Kidney (tissue), 22 donors: ENCODE measurements around the gene GTPBP10. TPM values are rescaled to one million over a fixed set of nuclear protein-coding genes. Genes with fewer than 3 reads are reported as not detected.

Experiments used
- DNase-seq, 5 donors: peaks; one replicate each; pipeline ENCODE4 v3.0.0-alpha.2; 2013 to 2020
- FAIRE-seq: peaks from 2 replicates; lab custom pipeline; 2012; peaks lifted over from hg19 to GRCh38; lab: Jason Lieb, UNC
- H3K27ac ChIP-seq, 2 donors: one replicate each; pipeline ENCODE4 v1.7.0; 2013; ENCODE audit warnings: low read depth in 2 of 2, low read length in 2 of 2, inconsistent platforms in 1 of 2
- H3K27me3 ChIP-seq: one replicate; pipeline ENCODE4 v1.7.1; 2013; ENCODE audit warnings: low read length, inconsistent platforms; ENCODE audit not compliant: control insufficient read depth, insufficient read depth
- H3K36me3 ChIP-seq, 3 donors: one replicate each; pipeline versions ENCODE4 v1.7.0 to v1.7.1; 2013; ENCODE audit warnings: low read length in 3 of 3, control low read depth in 1 of 3, inconsistent platforms in 1 of 3; ENCODE audit not compliant: insufficient read depth in 3 of 3, control insufficient read depth in 2 of 3
- H3K4me1 ChIP-seq, 3 donors: one replicate each; pipeline versions ENCODE4 v1.7.0 to v1.7.1; 2013; ENCODE audit warnings: low read length in 3 of 3, inconsistent platforms in 1 of 3, low read depth in 1 of 3; ENCODE audit not compliant: control insufficient read depth in 2 of 3, insufficient read depth in 2 of 3
- H3K4me3 ChIP-seq, 3 donors: one replicate each; pipeline versions ENCODE4 v1.7.0 to v1.8.1; 2013; ENCODE audit warnings: low read length in 3 of 3, control low read depth in 1 of 3, inconsistent platforms in 1 of 3
- H3K9ac ChIP-seq, 3 donors: one replicate each; pipeline versions ENCODE4 v1.7.0 to v1.7.1; 2013; ENCODE audit warnings: low read length in 3 of 3, control low read depth in 1 of 3, inconsistent platforms in 1 of 3
- H3K9me3 ChIP-seq, 3 donors: one replicate each; pipeline versions ENCODE4 v1.7.0 to v1.7.1; 2013; ENCODE audit warnings: low read length in 3 of 3, control low read depth in 1 of 3, inconsistent platforms in 1 of 3; ENCODE audit not compliant: control insufficient read depth in 2 of 3, insufficient read depth in 1 of 3
- intact Hi-C: fragments of 100-400 bp; cut with DNase I; formaldehyde crosslinking; loops from one replicate; pipeline ENCODE4 v1.11.1; 2022
- long read RNA-seq, 10 donors: library from polyadenylated mRNA in 1 of 10; unstranded in 1 of 10; transcript quantifications; one replicate each; pipeline ENCODE4 v2.0.0 and lab custom pipeline, GENCODE V29; 2021 to 2026
- polyA plus RNA-seq: library from polyadenylated mRNA; stranded (reverse); fragments of 350-450 nt; fragmentation: Illumina TruSeq; extraction: RNeasy Lipid Tissue Mini Kit (QIAGEN cat#74804); gene quantifications from one replicate; pipeline ENCODE4 v1.2.3, GENCODE V29; 2014; ENCODE audit warnings: low read depth, low replicate concordance; ENCODE audit not compliant: insufficient read depth
- total RNA-seq: library from RNA; stranded (reverse); fragmentation: NEBNext Ultra II Directional; extraction: Animal tissue kit (Norgen Biotek cat#: 25700); gene quantifications from one replicate; pipeline ENCODE4 v1.2.1, GENCODE V29; 2021
- TF ChIP-seq, protein P1 (sequence below): IDR thresholded peaks from 3 replicates; pipeline ENCODE4 v1.5.1; 2012; ENCODE audit warnings: mild to moderate bottlenecking, moderate library complexity, borderline replicate concordance; ENCODE audit not compliant: insufficient read depth; ENCODE audit errors: extremely low read depth
- donor health status: control.
- donor health status: control.
- donor health status: control.
- donor health status: control.
- donor health status: control.
- donor health status: DM: yes; HTN: yes; CAD: no.
- donor health status: Normal renal cell carcinoma (clear cell type).

The GTPBP10 gene
- total RNA-seq (31.8 TPM), polyA plus RNA-seq (15.2 TPM)
- long read RNA-seq, donor 1, full-length matches to known transcripts: 2 of 2 reads
- long read RNA-seq, donor 1, partial matches to known transcripts: 0 of 2 reads
- long read RNA-seq, donor 1, other reads (novel, unspliced or antisense): 0 of 2 reads
- long read RNA-seq, donor 2, full-length matches to known transcripts: 3 of 3 reads
- long read RNA-seq, donor 2, partial matches to known transcripts: 0 of 3 reads
- long read RNA-seq, donor 2, other reads (novel, unspliced or antisense): 0 of 3 reads
- long read RNA-seq, donor 3, full-length matches to known transcripts: 7 of 7 reads
- long read RNA-seq, donor 3, partial matches to known transcripts: 0 of 7 reads
- long read RNA-seq, donor 3, other reads (novel, unspliced or antisense): 0 of 7 reads
- long read RNA-seq, donor 4, full-length matches to known transcripts: 7 of 7 reads
- long read RNA-seq, donor 4, partial matches to known transcripts: 0 of 7 reads
- long read RNA-seq, donor 4, other reads (novel, unspliced or antisense): 0 of 7 reads
- long read RNA-seq, donor 5: 0 reads
- long read RNA-seq, donor 6, full-length matches to known transcripts: 8 of 8 reads
- long read RNA-seq, donor 6, partial matches to known transcripts: 0 of 8 reads
- long read RNA-seq, donor 6, other reads (novel, unspliced or antisense): 0 of 8 reads
- long read RNA-seq, donor 7, full-length matches to known transcripts: 4 of 6 reads
- long read RNA-seq, donor 7, partial matches to known transcripts: 1 of 6 reads
- long read RNA-seq, donor 7, other reads (novel, unspliced or antisense): 1 of 6 reads
- long read RNA-seq, donor 8, full-length matches to known transcripts: 3 of 3 reads
- long read RNA-seq, donor 8, partial matches to known transcripts: 0 of 3 reads
- long read RNA-seq, donor 8, other reads (novel, unspliced or antisense): 0 of 3 reads
- long read RNA-seq, donor 9, full-length matches to known transcripts: 1 of 1 reads
- long read RNA-seq, donor 9, partial matches to known transcripts: 0 of 1 reads
- long read RNA-seq, donor 9, other reads (novel, unspliced or antisense): 0 of 1 reads
- long read RNA-seq, donor 10, full-length matches to known transcripts: 3 of 8 reads
- long read RNA-seq, donor 10, partial matches to known transcripts: 5 of 8 reads
- long read RNA-seq, donor 10, other reads (novel, unspliced or antisense): 0 of 8 reads

DNA sequence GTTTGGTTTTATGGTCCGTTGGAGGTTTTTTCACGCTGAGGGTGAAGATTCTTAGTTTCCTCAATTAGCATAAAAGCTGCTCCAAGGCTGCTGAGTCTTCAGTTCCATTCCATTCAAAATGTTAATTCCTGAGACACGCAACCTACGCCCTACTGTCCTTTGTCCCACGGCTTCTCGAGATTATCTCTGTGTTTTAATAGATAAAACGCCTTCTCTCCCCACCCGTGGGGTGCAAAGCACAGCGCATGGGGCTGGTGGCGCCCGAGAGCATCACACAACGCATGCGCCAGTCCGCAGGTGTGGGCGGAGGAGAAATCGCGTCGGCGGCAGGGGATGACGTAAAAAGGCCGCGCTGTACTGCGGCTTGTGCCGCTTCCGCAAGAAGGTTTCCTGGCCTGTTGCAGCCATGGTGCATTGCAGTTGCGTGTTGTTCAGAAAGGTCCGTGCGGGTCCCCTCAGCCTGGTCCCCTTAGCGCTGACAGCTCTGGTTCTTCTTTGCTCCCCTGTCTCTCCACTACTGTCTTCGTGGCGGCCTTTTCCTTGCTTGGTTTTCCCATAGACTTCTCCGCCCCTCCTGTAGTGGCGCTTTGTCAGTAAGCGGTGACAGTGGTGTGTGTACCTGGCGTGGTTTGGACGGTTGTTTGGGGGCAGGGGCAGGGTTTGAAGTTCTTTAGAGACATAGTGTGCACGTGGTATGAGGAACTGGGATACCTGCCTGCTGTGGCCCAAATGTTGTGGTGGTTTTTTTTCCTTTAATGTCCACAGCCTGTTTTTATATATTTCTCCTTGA, at the start of gene GTPBP10:
GTPBP10 (plus strand) TSS at position 381 of the 790 bp plus-strand sequence; CDS start at position 407, 26 bp downstream.
- intact Hi-C loops: no loop called here

DNA sequence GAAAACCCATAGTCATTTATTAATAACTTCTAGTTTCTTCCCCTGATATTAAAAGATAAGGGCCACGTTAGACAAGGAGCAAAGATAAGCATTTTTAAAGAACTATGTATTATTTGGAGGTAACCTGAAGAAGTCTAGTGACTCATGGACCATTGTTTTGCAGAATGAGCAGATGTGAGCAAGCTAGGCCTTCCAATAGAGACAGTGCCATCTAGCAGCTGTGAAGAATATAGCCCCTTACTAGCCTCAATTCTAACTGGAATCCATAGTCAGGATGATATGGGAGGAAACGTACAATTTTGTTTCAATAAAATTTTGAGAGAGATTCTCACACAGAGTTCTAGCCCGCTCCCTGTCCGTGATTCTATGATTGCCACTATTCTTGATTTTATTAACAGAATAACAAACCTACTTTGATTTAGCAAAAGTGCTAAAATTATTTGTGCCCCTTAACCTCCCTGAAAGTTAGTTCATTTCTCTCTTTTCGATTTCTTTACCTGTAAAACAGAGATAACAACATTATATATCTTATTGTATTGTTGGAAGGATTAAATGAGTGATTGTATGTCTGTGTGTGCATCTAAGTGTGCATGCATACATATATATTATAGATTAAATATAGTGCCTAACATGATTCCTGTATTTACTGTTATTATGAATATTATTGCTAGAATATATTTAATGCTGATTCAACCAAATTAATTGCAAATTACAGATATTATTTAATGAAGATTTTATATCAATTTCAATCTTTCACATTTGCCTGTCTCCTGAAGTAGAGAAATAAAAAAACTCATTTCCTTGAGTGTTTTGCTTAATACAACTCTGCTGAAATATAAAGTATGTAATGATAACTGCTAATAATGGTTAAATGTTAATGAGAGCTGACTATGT, 48.1 kb upstream of the GTPBP10 start:
- peak; percentile 27 for FAIRE-seq
- no peak overlapping the region for H3K4me3 ChIP-seq
- H3K36me3 ChIP-seq: no peaks in the 10 kb centered on the region
- TF ChIP-seq, protein P1, sequence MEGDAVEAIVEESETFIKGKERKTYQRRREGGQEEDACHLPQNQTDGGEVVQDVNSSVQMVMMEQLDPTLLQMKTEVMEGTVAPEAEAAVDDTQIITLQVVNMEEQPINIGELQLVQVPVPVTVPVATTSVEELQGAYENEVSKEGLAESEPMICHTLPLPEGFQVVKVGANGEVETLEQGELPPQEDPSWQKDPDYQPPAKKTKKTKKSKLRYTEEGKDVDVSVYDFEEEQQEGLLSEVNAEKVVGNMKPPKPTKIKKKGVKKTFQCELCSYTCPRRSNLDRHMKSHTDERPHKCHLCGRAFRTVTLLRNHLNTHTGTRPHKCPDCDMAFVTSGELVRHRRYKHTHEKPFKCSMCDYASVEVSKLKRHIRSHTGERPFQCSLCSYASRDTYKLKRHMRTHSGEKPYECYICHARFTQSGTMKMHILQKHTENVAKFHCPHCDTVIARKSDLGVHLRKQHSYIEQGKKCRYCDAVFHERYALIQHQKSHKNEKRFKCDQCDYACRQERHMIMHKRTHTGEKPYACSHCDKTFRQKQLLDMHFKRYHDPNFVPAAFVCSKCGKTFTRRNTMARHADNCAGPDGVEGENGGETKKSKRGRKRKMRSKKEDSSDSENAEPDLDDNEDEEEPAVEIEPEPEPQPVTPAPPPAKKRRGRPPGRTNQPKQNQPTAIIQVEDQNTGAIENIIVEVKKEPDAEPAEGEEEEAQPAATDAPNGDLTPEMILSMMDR: peak; percentile 53
- intact Hi-C loops: no loop called here
- DNase-seq: peak in 1 of 5 donors; percentile 32
- H3K4me1 ChIP-seq: no peaks in the 10 kb centered on the region
- H3K9me3 ChIP-seq: no peaks in the 10 kb centered on the region
- H3K27ac ChIP-seq: no peak overlapping the region
- H3K9ac ChIP-seq: no peak overlapping the region
- no peaks in the 10 kb centered on the region for H3K27me3 ChIP-seq

More for the DNA sequence above, at the start of gene GTPBP10:
- no peak for FAIRE-seq
- Histone ChIP-seq H3K9ac (peak within 1 kb of the TSS; percentile 66 to 97 (median 96)), H3K4me1 (peaks cover 0 to 6% (median 6%) of the 10 kb centered on the region in 3 donors), H3K4me3 (peak within 1 kb of the TSS; percentile 97 to 98 (median 97)), H3K27ac (peak within 1 kb of the TSS; percentile 78 to 85), H3K36me3 (no peaks in the 10 kb centered on the region), H3K27me3 (no peaks in the 10 kb centered on the region), H3K9me3 (no peaks in the 10 kb centered on the region)
- TF ChIP-seq, protein P1: peak; percentile 77
- DNase-seq: peak; percentile 95 to 98 (median 97)
